ENCODE data around the gene ABCC4. TPM values are rescaled to one million over a fixed set of nuclear protein-coding genes. Genes with fewer than 3 reads are reported as not detected.

The ABCC4 gene
- total and polyA plus RNA-seq, 2 experiments from 2014 or later = 4.3 to 12.2 TPM

DNA sequence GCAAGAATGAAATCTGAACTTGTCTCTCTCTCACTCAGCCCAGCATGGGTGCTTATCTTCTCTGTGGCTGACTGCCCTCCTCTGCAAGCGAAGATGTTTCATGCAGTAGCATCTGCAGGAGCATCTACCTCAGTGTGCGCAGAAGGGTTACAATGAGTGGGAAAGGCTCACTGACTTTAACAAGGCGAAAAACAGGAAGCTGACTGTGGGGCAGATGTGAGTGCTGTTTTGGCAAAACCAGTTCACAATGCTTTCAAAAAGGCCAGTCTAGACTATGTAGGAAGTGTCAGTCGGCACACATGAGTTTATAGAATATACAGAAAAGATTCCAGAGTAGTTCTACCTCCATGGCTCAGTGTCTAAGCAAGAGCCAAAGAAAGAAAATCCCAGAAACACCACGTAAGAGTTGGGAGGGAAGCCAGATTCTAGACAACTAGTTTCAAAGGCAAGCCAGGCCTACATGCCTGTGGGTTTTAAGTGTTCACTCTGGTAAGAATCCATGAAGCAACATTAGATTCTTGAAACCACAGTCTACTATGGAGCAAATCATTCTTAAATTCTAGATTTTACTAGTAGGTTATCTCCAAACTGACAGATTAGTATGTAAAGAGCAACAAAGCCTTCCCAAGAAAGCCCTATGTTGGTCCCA is 124.5 kb downstream of the ABCC4 start (continued):
- TF ChIP-seq ZNF462 (CRISPR knock-in tag; IDR thresholded peaks at IDR 0.05) (no peak), ZNF331 (CRISPR knock-in tag; IDR thresholded peaks at IDR 0.05; ENCODE audit: low read depth) (no peak), EZH2 (IDR thresholded peaks at IDR 0.05; ENCODE audit: low read depth, unreplicated experiment) (no peak), POLR2AphosphoS5 (IDR thresholded peaks at IDR 0.05; ENCODE audit: low read depth) (no peak), JUNB (IDR thresholded peaks at IDR 0.05; ENCODE audit: unreplicated experiment) (no peak), NANOG (IDR thresholded peaks at IDR 0.05; ENCODE audit: borderline replicate concordance) (no peak)
- TF ChIP-seq, protein P1, sequence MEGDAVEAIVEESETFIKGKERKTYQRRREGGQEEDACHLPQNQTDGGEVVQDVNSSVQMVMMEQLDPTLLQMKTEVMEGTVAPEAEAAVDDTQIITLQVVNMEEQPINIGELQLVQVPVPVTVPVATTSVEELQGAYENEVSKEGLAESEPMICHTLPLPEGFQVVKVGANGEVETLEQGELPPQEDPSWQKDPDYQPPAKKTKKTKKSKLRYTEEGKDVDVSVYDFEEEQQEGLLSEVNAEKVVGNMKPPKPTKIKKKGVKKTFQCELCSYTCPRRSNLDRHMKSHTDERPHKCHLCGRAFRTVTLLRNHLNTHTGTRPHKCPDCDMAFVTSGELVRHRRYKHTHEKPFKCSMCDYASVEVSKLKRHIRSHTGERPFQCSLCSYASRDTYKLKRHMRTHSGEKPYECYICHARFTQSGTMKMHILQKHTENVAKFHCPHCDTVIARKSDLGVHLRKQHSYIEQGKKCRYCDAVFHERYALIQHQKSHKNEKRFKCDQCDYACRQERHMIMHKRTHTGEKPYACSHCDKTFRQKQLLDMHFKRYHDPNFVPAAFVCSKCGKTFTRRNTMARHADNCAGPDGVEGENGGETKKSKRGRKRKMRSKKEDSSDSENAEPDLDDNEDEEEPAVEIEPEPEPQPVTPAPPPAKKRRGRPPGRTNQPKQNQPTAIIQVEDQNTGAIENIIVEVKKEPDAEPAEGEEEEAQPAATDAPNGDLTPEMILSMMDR (conservative IDR thresholded peaks at IDR 0.05; ENCODE audit: low read depth in 2 of 2) = no peak
- TF ChIP-seq, protein P2, sequence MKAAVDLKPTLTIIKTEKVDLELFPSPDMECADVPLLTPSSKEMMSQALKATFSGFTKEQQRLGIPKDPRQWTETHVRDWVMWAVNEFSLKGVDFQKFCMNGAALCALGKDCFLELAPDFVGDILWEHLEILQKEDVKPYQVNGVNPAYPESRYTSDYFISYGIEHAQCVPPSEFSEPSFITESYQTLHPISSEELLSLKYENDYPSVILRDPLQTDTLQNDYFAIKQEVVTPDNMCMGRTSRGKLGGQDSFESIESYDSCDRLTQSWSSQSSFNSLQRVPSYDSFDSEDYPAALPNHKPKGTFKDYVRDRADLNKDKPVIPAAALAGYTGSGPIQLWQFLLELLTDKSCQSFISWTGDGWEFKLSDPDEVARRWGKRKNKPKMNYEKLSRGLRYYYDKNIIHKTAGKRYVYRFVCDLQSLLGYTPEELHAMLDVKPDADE (IDR thresholded peaks at IDR 0.05) = no peak
